HepG2 (cell line): ENCODE measurements around the gene REPIN1. TPM values are rescaled to one million over a fixed set of nuclear protein-coding genes. Genes with fewer than 3 reads are reported as not detected.

Source experiments
- ZNF747 ChIP-seq: sonication (generic); formaldehyde crosslinking; IDR thresholded peaks from 2 replicates; pipeline ENCODE4 v1.8.1; 2023; ENCODE audit warnings: missing genetic modification reagents, mild to moderate bottlenecking, borderline replicate concordance
- polyA plus RNA-seq, 8 experiments: library from polyadenylated mRNA; depleted of rRNA in 3 of 8; stranded (reverse) in 7 of 8; unstranded in 1 of 8; fragments of >200 nt; fragmentation: Illumina TruSeq in 4 of 8; extraction: Trizol in 4 of 8; gene quantifications; 2 replicates each; pipeline versions ENCODE4 v1.2.1 to v1.2.3, GENCODE V29; 2011 to 2016; ENCODE audit warnings: low read depth in 4 of 8, missing spikeins in 1 of 8, mixed read lengths in 1 of 8; ENCODE audit not compliant: insufficient read depth in 1 of 8
- total RNA-seq, 5 experiments: library from RNA; depleted of rRNA; stranded (reverse); fragments of >200 nt; fragmentation: Illumina TruSeq; extraction: Trizol; gene quantifications; 2 replicates each; pipeline ENCODE4 v1.2.3, GENCODE V29; 2016; ENCODE audit warnings: low read depth in 1 of 5
- TF ChIP-seq, protein P1 (sequence below): sonication (generic); formaldehyde crosslinking; IDR thresholded peaks from 2 replicates; pipeline ENCODE4 v1.5.1; 2020; ENCODE audit warnings: mild to moderate bottlenecking, missing genetic modification reagents, moderate library complexity
- TF ChIP-seq, protein P2 (sequence below), 2 experiments: fragments of 450-650 bp in 1 of 2; sonication (generic) in 1 of 2; formaldehyde crosslinking in 1 of 2; IDR thresholded peaks; 2 replicates each; pipeline versions ENCODE4 v1.6.1 to v1.8.0; 2016 to 2022; ENCODE audit warnings: antibody characterized with exemption in 1 of 2, mild to moderate bottlenecking in 1 of 2, missing genetic modification reagents in 1 of 2
- TF ChIP-seq, protein P3 (sequence below): sonication (generic); formaldehyde crosslinking; IDR thresholded peaks from 2 replicates; pipeline ENCODE4 v1.5.0; 2020; ENCODE audit warnings: mild to moderate bottlenecking, missing genetic modification reagents
- TF ChIP-seq, protein P4 (sequence below), 2 experiments: fragments of 450-650 bp in 1 of 2; sonication (generic) in 1 of 2; formaldehyde crosslinking; IDR thresholded peaks; 2 replicates each; pipeline versions ENCODE4 v1.5.0 to v1.8.0; 2020 to 2022; ENCODE audit warnings: mild to moderate bottlenecking in 1 of 2, missing genetic modification reagents in 1 of 2

The REPIN1 gene
- total and polyA plus RNA-seq, 2 of the 13 experiments (the other 11 are each of a cell fraction or from before 2014, with no cell fraction given): 69.9 to 108 TPM

DNA sequence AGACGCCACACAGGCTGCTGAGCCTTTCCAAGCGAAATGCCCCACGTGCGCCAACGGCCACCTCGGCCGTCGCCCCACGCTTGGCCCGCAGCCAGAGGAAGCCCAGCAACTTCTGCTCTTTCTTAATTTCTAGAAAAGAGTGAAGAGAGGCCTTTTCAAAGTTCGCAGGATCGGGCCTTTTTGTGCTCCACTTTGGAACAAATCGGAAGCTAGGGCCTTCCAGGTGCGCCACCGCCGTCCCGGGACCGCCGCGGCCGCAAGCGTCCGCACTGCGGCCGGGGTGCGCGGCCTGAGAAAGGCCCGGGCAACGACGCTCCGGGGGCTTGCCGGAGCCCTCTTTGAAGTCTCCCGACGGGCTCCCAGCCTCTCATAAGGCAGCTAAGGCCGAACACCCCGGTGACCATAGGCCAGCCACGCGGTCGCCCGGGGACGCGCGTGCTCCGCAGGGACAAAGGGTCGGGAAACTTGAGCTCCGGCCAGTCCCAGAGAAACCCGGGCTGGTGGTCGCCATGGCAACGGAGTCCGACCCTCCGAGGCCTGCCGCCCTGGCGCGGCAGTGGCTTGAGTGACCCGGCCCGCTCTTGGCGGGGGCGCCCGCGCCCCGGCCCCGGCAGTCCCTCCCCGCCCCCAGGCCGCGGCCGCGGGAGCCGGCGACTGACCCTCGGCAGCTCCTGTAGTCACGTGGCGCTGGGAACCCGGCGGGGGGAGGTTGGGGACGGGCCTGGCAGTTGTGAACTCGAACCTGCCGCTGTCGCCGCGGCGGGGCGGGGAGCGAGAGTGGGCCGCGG lies at the start of gene REPIN1 (continued):
- TF ChIP-seq, protein P1, sequence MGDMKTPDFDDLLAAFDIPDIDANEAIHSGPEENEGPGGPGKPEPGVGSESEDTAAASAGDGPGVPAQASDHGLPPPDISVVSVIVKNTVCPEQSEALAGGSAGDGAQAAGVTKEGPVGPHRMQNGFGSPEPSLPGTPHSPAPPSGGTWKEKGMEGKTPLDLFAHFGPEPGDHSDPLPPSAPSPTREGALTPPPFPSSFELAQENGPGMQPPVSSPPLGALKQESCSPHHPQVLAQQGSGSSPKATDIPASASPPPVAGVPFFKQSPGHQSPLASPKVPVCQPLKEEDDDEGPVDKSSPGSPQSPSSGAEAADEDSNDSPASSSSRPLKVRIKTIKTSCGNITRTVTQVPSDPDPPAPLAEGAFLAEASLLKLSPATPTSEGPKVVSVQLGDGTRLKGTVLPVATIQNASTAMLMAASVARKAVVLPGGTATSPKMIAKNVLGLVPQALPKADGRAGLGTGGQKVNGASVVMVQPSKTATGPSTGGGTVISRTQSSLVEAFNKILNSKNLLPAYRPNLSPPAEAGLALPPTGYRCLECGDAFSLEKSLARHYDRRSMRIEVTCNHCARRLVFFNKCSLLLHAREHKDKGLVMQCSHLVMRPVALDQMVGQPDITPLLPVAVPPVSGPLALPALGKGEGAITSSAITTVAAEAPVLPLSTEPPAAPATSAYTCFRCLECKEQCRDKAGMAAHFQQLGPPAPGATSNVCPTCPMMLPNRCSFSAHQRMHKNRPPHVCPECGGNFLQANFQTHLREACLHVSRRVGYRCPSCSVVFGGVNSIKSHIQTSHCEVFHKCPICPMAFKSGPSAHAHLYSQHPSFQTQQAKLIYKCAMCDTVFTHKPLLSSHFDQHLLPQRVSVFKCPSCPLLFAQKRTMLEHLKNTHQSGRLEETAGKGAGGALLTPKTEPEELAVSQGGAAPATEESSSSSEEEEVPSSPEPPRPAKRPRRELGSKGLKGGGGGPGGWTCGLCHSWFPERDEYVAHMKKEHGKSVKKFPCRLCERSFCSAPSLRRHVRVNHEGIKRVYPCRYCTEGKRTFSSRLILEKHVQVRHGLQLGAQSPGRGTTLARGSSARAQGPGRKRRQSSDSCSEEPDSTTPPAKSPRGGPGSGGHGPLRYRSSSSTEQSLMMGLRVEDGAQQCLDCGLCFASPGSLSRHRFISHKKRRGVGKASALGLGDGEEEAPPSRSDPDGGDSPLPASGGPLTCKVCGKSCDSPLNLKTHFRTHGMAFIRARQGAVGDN (CRISPR knock-in tag): peak; percentile 95
- TF ChIP-seq ZNF747 (CRISPR knock-in tag): peak; percentile 83; the same call in 1 of the 2 replicates
- TF ChIP-seq, protein P2, sequence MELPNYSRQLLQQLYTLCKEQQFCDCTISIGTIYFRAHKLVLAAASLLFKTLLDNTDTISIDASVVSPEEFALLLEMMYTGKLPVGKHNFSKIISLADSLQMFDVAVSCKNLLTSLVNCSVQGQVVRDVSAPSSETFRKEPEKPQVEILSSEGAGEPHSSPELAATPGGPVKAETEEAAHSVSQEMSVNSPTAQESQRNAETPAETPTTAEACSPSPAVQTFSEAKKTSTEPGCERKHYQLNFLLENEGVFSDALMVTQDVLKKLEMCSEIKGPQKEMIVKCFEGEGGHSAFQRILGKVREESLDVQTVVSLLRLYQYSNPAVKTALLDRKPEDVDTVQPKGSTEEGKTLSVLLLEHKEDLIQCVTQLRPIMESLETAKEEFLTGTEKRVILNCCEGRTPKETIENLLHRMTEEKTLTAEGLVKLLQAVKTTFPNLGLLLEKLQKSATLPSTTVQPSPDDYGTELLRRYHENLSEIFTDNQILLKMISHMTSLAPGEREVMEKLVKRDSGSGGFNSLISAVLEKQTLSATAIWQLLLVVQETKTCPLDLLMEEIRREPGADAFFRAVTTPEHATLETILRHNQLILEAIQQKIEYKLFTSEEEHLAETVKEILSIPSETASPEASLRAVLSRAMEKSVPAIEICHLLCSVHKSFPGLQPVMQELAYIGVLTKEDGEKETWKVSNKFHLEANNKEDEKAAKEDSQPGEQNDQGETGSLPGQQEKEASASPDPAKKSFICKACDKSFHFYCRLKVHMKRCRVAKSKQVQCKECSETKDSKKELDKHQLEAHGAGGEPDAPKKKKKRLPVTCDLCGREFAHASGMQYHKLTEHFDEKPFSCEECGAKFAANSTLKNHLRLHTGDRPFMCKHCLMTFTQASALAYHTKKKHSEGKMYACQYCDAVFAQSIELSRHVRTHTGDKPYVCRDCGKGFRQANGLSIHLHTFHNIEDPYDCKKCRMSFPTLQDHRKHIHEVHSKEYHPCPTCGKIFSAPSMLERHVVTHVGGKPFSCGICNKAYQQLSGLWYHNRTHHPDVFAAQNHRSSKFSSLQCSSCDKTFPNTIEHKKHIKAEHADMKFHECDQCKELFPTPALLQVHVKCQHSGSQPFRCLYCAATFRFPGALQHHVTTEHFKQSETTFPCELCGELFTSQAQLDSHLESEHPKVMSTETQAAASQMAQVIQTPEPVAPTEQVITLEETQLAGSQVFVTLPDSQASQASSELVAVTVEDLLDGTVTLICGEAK (IDR thresholded peaks at IDR 0.05): no peak
- TF ChIP-seq, protein P2 (CRISPR knock-in tag; IDR thresholded peaks at IDR 0.05): peak; percentile 45; the same call in 1 of the 2 replicates
- TF ChIP-seq, protein P3, sequence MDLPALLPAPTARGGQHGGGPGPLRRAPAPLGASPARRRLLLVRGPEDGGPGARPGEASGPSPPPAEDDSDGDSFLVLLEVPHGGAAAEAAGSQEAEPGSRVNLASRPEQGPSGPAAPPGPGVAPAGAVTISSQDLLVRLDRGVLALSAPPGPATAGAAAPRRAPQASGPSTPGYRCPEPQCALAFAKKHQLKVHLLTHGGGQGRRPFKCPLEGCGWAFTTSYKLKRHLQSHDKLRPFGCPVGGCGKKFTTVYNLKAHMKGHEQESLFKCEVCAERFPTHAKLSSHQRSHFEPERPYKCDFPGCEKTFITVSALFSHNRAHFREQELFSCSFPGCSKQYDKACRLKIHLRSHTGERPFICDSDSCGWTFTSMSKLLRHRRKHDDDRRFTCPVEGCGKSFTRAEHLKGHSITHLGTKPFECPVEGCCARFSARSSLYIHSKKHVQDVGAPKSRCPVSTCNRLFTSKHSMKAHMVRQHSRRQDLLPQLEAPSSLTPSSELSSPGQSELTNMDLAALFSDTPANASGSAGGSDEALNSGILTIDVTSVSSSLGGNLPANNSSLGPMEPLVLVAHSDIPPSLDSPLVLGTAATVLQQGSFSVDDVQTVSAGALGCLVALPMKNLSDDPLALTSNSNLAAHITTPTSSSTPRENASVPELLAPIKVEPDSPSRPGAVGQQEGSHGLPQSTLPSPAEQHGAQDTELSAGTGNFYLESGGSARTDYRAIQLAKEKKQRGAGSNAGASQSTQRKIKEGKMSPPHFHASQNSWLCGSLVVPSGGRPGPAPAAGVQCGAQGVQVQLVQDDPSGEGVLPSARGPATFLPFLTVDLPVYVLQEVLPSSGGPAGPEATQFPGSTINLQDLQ (CRISPR knock-in tag): peak; percentile 71; the same call in 1 of the 2 replicates
- TF ChIP-seq, protein P4, sequence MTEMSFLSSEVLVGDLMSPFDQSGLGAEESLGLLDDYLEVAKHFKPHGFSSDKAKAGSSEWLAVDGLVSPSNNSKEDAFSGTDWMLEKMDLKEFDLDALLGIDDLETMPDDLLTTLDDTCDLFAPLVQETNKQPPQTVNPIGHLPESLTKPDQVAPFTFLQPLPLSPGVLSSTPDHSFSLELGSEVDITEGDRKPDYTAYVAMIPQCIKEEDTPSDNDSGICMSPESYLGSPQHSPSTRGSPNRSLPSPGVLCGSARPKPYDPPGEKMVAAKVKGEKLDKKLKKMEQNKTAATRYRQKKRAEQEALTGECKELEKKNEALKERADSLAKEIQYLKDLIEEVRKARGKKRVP (CRISPR knock-in tag; IDR thresholded peaks at IDR 0.05): peak in 1 of 2 experiments; percentile 69; a peak in 1 of 4 replicates
